ENCODE measurements around the gene TMEM255B.
A peak's percentile ranks its signal among the peaks of the same experiment; 100 is the strongest.
"Not testable (repeated sequence)": the region's sequence is repeated elsewhere in the genome, so short reads cannot be mapped to it uniquely, and the experiment has no call there.

The TMEM255B gene

DNA sequence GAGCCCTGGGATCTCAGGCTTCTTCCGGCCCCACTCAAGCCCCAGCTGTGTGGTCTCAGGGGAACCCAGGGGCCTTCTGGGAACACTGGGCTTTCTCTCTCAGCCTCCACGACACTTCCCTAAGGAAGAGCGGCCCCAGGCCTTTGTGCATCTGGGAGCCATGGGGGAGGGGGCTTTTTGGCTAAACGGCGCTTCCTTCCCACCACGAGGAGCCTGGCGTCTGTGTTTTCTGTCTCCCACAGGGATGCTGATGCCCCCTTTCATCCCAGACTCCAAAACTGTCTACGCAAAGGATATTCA is 24.2 kb upstream of the TMEM255B start:
- no peak for DNase-seq

DNA sequence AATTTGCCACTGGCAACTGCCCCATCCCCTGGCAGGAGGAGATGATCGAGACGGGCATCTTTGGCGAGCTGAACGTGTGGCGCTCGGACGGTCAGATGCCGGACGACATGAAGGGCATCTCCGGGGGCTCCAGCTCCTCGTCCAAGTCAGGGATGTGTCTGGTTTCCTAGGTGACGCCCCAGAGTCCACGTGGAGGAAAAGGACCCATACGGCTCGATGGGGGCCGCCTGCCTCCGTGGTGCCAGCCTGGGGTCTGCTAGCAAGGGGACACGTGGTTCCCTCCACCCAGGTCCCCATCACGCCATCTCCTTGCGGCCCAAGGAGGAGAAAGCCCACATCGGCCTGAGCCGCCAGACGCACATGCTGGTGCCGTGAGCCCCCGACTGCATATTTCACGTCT is 23.8 kb upstream of the TMEM255B start:
- DNase-seq, result no peak

DNA sequence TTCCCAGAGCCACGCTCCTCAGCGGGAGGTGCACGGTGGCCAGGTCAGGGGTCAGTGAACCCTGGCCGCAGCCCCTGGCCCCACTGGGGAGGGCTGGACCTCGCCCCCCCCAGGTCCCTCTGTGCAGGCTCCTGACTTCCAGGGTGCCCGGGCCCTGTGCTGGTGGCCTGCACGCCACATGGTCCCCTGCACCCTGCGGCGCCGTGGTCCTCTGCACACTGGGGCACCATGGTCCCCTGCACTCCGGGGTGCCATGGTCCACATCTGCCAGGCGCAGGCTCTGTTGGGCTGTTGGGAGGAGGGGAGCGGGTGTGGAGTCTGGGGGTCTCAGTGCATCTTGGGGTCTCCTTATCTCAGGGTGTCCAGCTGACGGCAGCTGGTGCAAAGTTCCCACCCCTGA is 23.3 kb upstream of the TMEM255B start:
- DNase-seq, result no peak

DNA sequence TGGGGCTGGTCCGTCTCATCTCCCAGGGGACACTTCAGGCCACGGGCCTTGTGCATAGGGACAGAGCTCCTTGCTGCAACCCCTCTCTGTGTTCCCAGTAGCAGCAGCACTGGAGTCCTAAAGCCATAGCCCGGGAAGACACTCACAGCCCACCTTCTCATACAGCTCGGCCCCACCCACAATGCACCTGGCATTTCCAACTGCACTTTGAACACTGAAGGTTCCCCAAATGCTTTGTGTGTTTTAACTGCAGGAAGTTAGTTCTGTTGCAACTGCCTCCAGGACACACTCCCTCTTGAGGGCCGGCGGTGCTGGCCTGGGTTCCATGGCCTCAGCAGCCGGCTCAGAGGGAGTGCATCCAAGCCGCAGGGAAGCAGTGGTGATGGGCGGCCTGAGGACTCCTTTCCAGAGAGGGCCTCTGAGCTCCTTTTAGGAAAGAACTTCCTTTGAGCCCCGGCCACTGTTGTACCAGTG is 22.7 kb upstream of the TMEM255B start:
- DNase-seq, result no peak

DNA sequence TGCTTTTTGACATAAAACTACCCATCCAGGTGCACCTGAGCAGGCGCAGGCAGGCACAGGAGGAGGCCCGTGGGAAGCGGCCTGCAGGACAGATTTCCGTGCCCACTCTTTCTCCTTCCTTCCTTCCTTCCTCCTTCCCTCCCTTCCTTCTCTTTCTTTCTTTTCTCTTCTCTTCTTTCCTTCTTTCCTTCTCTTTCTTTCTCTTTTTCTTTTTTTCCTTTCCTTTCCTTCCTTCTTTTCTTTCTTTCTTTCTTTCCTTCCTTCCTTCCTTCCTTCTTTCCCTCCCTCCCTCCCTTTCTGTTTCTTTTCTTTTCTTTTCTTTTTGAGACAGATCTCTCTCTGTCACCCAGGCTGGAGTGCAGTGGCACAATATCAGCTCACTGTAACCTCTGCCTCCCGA is 21.2 kb upstream of the TMEM255B start:
- DNase-seq, result no peak

DNA sequence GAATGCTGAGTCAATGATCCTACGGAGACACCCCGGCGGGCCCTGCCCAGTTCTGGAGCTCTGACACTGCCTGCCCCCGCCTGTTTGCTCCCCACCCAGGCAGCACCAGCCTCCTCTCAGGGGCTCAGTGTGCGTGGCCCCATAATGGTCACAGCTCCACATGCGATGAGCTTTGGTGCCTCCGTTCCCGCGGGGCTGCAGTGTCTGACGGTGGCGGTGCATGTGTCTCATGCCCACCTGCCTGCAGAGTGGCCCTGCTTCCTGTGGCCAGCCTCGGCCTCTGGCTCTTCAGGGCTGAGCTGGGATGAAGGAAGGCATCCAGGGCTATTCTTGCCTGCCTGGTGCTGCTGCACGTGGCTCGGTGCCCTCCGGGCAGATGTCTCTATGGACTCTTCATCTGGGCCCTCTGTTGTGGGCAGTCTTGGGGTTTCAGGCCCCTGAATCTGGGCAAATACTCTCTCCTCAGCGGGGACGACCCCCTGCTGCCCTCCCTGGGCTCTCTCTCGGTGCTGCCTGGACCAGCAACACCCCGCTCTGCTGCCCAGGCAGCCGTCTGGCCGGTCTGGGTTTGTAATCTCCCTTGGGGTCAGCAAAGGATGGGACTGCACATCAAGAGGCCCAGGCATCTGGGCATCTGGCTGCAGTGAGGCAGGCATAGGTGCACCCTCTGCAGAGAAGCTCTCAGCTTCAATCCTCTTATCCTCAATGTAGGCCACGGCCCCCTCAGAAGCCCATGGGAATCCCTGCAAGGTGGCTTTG is 19.3 kb upstream of the TMEM255B start:
- DNase-seq, result no peak

DNA sequence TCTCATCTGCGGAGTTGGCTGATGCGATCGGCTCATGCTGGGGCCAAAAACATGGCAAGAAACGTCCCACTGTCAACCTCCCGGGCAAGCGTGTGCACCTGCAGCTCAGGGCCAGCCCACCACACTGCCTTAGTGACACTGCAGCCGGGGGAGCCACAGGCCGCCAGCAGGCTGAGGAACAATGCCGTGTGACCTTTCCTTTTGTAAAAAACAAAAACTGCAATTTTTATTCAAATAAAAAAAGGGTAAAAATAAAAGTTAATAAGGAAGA is 18.8 kb upstream of the TMEM255B start:
- DNase-seq, result no peak

DNA sequence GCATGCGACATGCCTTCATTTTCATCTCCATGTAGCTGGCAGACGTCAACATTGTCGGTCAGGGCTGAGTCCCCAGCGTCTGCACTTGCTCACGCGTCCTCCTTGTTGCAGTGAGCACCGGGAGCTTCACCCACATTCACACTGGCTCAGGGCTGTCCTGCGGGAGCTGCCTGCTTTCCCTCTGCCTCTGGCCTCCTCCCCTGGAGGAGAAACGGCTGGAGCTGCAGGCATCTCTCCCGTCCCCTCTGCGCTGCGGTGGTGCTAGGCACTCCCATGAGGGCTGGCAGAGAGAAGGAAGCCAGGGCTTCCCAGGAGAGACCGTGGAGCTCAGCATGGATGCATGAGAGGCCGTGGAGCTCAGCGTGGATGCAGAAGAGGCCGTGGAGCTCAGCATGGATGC is 18.4 kb upstream of the TMEM255B start:
- no peak for DNase-seq

DNA sequence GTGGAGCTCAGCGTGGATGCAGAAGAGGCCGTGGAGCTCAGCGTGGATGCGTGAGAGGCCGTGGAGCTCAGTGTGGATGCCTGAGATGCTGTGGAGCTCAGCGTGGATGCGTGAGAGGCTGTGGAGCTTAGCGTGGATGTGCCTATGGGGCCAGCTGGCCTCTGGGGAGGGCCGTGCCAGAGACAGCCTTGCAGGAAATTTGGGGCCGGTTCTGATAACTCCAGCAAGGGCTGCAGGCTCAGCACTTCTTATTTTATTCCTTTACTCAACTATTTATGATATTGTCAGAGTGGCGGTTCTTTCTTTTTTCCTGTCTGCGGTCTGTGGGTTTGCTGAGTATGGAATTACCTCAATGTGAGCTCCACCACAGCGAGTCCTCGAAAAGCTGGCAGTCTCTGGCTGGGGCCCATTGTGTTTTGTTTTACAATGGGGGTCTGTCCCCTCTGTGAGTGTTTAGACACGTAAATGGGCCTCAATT is 17.8 kb upstream of the TMEM255B start:
- DNase-seq, result no peak

DNA sequence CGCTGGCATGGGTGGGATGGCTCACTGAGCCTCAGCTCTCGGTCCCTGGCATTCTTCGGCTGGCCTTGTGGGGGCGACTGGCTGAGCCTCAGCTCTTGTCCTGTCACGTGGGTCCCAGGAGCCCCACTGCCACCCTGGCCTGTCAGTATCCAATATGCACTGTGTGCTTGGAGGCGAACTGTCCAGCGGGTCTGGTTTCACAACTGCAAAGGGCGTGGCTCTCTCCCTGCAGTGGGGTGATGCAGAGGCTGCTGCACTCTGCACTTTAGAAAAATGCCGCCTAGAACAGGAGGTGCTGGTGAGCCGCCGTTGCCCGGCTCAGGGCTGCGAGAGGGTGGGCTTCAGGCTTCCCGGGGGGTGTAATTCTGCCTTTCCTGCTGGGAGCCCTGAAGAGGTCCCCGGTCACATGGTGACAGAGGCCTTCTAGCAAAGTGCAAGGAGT is 17.0 kb upstream of the TMEM255B start:
- DNase-seq, result peak; percentile 46

DNA sequence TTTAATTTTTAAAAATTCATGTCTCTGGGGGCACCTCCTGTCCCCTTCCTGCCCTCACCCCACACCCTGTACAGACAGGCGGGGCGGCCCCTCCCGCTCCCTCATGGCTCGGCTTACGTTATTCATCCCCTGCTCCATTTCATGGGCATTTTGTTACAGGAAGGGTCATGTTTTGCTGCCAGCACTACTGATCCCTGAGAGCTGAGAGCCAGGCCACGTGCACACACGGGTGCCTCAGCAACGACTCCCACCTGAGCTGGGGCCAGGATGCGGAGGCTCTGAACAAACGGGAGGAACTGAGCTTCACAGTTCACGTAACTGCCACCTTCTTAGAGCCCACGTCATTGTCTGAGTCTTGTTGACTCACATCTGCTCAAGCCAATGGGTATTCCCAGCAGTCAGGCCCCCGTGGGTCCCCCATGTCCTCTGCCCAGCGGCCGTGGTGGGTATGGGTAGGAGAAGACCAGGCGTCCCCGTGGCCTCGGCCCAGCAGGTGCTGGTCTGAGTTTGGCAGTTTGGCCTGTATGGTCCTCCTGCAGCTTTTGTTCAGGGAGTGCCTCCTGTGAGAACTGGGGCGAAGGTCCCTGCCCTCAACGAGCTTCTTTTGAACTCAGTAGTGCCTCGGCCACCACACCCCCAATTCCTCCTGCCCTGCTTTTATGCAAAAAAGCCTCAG is 16.4 kb upstream of the TMEM255B start:
- DNase-seq, result no peak

DNA sequence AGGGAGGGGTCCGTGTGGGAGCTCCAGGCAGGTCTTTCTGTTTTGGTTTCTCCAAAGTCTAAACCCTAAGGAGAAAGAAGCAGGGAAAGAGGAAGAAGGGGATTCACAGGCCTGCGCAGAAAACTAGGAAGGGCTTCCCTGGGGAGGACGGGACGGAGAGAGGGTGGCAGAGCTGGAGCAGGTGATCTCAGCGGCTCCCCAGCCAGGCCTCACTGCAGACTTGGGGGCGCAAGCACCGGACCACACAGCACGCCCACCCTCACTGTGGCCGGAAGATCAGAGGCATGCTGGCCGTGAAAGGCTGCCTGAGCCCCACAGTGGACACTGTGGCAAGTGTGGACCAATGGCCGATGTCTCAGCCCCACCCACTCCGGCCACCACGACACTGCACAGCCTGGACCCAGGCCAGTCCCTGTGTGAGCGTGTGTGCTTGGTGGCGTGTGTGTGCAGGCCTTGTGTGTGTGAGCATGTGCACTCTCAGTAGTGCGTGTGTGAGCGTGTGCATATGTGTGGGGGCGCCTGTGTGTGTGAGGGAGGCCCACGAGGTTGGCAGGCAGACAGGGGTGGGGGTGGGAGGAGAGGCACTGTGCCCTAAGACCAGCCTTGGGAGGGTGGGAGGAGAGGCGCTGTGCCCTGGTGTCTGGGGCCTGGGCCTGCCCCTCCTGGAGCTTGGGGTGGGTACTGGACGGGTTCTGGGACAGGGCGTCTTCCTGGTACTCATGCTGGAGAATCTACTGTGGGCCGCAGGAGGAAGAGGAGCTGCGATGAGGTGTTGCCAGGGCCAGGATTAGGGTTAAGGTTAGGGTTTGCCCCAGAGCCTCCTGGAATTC is 15.4 kb upstream of the TMEM255B start:
- no peak for DNase-seq

DNA sequence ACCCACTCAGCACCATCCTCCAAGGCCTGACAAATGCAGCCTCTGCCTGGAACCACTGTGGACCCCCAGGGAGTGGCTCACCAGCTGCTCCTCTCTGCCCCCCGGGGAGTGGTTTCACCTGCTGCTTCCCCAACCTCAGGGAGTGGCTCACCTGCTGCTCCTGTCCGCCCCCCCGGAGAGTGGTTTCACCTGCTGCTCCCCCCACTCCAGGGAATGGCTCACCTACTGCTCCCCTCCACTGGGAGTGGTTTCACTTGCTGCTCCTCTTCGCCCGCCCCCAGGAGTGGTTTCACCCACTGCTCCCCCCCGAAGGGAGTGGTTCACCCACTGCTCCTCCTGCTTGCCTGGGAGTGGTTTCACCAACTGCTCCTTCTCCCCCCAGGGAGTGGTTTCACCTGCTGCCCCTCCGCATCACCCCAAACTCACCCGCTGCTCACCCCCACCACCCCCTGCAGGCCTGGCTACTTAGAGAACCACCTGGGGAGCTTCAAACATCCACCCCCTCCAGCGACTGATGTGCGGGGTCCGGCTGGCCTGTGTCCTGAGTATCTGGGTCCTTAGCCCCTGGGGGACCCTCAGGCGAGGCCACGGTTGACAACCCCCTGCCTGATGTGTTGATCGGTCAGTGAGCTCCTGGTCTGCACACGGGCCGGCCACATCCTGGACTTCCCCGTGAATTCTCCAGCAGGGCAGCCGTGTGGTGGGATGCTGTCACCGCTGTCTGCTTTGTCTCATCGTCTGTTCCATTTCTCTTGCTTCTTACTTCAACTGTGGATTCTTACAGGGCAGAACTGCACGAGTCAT is 14.6 kb upstream of the TMEM255B start:
- no peak for DNase-seq

DNA sequence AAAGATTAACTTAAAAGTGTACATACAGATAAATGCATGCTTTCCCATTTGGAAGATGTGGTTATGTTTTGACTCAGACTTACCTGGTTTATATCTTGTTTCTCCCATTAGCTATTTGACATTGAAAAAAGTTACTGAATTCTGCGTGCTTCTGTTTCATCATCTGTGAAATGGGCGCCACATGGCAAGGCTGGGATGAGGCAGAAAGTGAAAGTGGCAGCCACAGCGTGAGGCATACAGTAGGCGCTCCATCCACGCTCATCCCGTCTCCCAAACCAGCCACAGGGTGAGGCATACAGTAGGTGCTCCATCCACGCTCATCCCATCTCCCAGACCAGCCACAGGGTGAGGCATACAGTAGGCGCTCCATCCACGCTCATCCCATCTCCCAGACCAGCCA is 14.0 kb upstream of the TMEM255B start:
- no peak for DNase-seq

DNA sequence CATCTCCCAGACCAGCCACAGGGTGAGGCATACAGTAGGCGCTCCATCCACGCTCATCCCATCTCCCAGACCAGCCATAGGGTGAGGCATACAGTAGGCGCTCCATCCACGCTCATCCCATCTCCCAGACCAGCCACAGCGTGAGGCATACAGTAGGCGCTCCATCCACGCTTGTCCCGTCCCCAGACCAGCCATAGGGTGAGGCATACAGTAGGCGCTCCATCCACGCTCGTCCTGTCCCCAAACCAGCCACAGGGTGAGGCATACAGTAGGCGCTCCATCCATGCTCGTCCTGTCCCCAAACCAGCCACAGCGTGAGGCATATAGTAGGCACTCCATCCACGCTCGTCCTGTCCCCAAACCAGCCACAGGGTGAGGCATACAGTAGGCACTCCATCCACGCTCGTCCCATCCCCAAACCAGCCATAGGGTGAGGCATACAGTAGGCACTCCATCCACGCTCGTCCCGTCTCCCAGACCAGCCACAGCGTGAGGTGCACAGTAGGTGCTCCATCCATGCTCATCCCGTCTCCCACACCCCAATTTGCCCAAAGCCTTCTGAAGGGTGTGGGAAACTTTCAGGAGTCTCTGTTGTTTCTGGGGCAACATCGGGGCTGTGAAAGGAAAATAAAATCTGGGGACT is 13.4 kb upstream of the TMEM255B start:
- not testable (repeated sequence) for DNase-seq

DNA sequence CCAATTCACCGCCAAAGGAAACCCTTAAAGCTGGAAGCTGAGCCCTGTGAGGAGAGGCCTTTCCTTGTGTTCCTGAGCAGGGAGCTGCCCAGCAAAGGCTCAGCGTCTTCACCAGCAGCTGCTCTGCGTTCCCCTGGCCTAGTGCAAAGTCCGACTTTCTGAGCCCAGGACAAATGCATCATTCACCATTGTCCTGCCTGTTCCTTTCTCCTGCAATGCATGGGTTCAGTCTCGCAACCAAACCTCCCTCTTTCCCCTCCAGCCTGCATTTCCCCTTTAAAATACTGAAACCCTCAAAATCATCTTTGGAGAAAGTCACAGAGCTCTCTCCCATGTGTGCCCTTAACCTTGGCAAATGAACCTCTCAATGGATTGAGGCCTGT is 12.9 kb upstream of the TMEM255B start:
- no peak for DNase-seq

DNA sequence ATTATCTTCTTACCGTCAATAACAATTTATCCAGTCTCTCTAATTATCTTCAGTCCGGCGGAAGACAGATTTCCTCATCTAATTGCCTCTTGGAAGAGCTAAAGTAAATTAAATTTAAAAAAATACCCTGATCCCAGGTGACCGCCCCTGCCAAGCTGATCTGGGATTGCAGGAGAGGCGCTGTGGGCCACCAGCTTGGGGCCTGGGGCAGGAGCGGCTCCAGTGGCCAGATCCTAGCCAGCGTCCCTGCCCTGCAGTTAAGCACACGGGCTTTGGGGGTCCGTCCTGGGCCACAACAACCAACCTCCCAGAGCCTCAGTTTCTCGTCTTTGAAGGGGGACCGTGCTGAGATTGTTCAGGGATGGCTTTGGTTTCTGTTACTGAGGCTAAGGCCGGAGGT is 12.4 kb upstream of the TMEM255B start:
- DNase-seq, result no peak

DNA sequence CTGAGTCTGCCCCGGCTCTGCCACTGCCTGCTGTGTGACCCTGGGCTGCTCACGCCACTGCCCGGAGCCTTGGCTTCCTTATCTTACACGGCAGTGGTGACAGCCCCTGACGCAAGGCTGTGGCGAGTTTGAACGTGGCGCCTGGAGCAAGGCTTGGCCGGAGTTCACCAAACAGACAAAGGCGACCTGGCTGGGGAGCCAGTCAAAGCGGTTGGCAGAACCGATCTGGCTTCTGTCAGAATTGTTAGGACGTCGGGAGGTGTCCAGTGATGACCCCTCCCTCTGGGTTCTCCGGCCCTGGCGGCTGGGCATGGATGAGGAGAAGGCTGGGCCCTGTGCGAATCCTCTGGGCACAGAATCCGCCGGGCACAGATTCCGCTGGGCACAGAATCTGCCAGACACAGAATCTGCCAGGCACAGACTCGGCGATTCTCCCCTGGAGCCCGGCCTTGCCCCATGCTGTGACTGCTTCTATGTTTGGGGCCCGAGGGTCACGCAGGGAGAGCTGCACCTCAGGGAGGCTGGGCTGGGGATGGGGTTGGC is 11.7 kb upstream of the TMEM255B start:
- DNase-seq, result no peak

DNA sequence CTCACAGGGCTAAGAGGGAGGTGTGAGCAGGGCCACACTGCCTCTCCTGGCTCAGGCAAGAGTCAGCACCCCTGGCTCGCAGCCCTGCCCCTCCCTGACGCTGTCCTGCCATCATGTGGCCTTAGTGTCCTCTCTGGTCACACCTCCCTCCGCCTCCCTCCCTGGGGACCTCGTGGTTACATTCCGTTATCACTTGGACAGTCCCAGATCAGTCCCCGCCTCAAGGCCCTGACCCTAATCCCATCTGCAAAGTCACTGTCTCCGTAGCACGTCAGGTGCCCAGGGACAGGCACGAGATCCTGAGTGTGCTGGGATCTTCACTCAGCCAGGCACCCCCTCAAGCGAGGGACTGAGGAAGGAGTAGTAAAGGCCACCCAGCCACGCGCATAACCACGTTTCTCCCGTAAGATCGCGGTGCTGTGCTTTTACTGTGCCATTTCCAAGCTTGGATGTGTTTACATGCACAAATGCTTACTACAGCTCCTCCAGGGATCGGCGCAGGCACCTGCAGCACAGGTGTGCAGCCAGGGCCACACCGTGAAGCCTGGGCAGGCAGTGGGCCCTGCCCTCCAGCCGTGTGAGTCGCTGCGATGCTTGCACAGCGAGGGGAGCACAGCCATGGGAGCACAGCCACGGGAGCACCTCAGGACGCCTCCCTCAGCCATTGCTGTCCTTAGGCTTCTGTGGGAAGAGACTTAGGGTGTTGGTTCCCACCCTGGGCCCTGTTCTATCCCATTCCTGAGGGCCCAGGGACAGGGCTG is 10.7 kb upstream of the TMEM255B start:
- DNase-seq, result no peak

DNA sequence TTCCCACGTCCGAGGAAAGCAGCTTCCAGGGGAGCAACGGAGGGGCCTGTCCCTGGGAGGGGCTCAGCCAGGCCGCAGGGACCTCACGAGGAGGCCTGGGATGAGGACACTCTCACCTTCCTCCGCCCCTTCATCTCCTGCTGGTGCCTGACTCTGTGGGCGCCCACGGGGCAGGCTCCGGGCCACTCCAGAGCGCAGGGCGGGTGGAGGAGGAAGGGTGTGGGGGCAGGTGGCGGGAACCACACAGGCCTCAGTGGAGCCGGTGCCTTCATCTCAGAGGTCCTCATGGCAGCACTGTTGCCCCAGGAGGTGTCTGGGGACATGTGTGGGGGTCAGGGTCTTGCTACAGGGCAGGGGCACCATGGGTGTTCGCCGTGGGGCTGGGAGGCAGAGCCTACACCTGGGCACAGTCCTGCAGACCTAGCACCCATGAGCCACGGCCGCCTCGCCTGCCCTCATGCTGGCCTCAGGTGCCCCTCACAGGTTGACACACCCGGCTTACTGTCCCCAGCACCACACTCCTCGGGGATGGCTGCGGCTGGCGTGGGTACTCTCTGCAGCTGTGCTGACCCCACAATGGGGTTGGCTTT is 10.1 kb upstream of the TMEM255B start:
- DNase-seq, result no peak

DNA sequence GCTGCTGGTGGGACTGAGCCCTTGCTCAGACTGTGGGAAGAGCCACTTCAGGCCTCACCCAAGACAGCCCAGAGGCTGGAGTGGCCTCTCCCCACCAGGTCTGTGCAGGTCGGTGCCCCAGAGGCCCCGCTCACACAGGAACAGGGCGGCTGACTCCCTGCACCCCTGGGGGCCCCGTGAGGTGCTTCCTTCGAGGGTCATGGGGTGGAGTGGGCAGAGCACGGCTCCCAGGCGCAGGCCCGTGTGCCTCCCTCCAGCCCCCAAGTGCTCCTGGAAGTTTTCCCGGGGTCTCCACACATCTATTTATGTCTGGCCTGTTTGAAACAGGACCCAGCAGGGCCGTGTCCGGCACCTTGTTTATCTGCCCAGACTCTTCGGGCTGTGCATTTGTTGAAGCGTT is 9.5 kb upstream of the TMEM255B start:
- no peak for DNase-seq

Data from fibroblast of skin of back (primary cell).